HK-2 (cell line): Measurements from ENCODE around the gene SMARCE1.
"Not testable (repeated sequence)": the region's sequence is repeated elsewhere in the genome, so short reads cannot be mapped to it uniquely, and the experiment has no call there.

Source experiments
- DNase-seq: peaks from one replicate; pipeline ENCODE4 v3.0.0-alpha.2; 2018; ENCODE audit not compliant: unreplicated experiment

SMARCE1 gene

GRCh38 chr17:40611840-40612474 is 35.7 kb downstream of the SMARCE1 start:
- no peak for DNase-seq

- no peak for DNase-seq
Observed at GRCh38 chr17:40610359-40610758, 37.3 kb downstream of the SMARCE1 start.

- no peak for DNase-seq
Observed at GRCh38 chr17:40608061-40608581, 39.5 kb downstream of the SMARCE1 start.

- no peak for DNase-seq
Observed at GRCh38 chr17:40607641-40608040, 40.0 kb downstream of the SMARCE1 start.

- no peak for DNase-seq
Observed at GRCh38 chr17:40606548-40607353, 40.9 kb downstream of the SMARCE1 start.

- DNase-seq = no peak
Observed at GRCh38 chr17:40605306-40605705, 42.3 kb downstream of the SMARCE1 start.

GRCh38 chr17:40604327-40605080 is 43.1 kb downstream of the SMARCE1 start:
- no peak for DNase-seq

- DNase-seq = no peak
Observed at GRCh38 chr17:40602445-40603443, 44.9 kb downstream of the SMARCE1 start.

- no peak for DNase-seq
Observed at GRCh38 chr17:40600486-40601046, 47.1 kb downstream of the SMARCE1 start.

GRCh38 chr17:40599468-40599763 is 48.2 kb downstream of the SMARCE1 start:
- no peak for DNase-seq

GRCh38 chr17:40598619-40599467 is 48.8 kb downstream of the SMARCE1 start:
- no peak for DNase-seq

- DNase-seq = no peak
Observed at GRCh38 chr17:40598301-40598618, 49.4 kb downstream of the SMARCE1 start.

GRCh38 chr17:40597556-40598300 is 49.9 kb downstream of the SMARCE1 start:
- no peak for DNase-seq

- no peak for DNase-seq
Observed at GRCh38 chr17:40597156-40597555, 50.5 kb downstream of the SMARCE1 start.

- no peak for DNase-seq
Observed at GRCh38 chr17:40596261-40596919, 51.2 kb downstream of the SMARCE1 start.

- DNase-seq = no peak
Observed at GRCh38 chr17:40590742-40591141, 56.9 kb downstream of the SMARCE1 start.

GRCh38 chr17:40588552-40588951 is 59.1 kb downstream of the SMARCE1 start:
- DNase-seq = no peak

GRCh38 chr17:40586264-40586663 is 61.4 kb downstream of the SMARCE1 start:
- DNase-seq = not testable (repeated sequence)

- DNase-seq = not testable (repeated sequence)
Observed at GRCh38 chr17:40584950-40585349, 62.7 kb downstream of the SMARCE1 start.
